Muscle layer of colon (tissue), 2 donors: ENCODE data around the gene TNRC6C.

Experiments
- H3K27ac ChIP-seq: one replicate; pipeline ENCODE4 v1.7.0; 2013; ENCODE audit warnings: low read depth, mild to moderate bottlenecking, low read length, moderate library complexity
- H3K27me3 ChIP-seq, 2 donors: one replicate each; pipeline ENCODE4 v1.7.0; 2013; ENCODE audit warnings: low read length in 2 of 2, mild to moderate bottlenecking in 2 of 2; ENCODE audit not compliant: insufficient read depth in 2 of 2, control insufficient read depth in 1 of 2
- H3K36me3 ChIP-seq: one replicate; pipeline ENCODE4 v1.7.0; 2013; ENCODE audit warnings: mild to moderate bottlenecking, low read length; ENCODE audit not compliant: insufficient read depth
- H3K4me1 ChIP-seq: one replicate; pipeline ENCODE4 v1.7.0; 2013; ENCODE audit warnings: mild to moderate bottlenecking, low read length; ENCODE audit not compliant: insufficient read depth
- H3K4me3 ChIP-seq, 2 donors: one replicate each; pipeline ENCODE4 v1.7.0; 2013; ENCODE audit warnings: low read length in 2 of 2, low read depth in 1 of 2, mild to moderate bottlenecking in 1 of 2, moderate library complexity in 1 of 2
- H3K9ac ChIP-seq: one replicate; pipeline ENCODE4 v1.7.0; 2013; ENCODE audit warnings: low read length
- H3K9me3 ChIP-seq: one replicate; pipeline ENCODE4 v1.7.0; 2013; ENCODE audit warnings: mild to moderate bottlenecking, low read length
- donor health status: abdominal sarcoma.
- donor health status: Adenocarcinoma of cecum.

TNRC6C gene

DNA sequence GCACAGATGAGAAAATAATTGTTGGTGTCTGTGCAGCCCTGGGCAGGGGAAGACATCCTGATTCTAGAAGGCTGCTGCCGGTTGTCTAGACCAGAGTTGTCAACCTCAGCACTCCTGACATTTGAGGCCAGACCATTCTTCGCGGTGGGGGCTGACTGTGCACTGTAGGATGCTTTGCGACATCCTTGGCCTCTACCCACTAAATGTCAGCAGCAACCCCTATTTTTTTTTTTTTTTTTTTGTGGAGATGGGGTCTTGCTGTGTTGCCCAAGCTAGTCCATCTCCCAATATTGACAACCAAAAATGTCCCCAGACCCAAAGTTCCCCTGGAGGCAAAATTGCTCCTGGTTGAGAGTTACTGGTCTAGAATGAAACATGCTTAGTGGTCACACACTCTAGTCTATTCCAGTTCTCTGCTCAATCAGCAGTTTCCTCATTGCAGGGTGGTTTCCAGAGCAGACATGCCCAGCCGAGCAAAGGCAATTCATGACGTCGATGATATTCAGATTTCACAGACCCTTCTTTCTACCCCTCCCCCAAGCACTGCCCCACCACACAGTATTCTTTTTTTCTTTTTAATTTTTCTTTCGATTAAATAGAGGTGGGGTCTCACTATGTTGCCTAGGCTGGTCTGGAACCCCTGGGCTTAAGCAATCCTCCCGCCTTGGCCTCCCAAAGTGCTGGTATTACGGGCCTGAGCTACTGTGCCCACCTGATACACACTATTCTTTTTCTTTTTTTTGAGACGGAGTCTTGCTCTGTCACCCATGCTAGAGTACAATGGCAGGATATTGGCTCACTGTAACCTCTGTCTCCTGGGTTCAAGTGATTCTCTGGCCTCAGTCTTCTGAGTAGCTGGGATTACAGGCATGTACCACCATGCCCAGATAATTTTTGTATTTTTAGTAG, 196.7 kb downstream of the TNRC6C start:
- Histone ChIP-seq H3K27me3 (no peaks in the 10 kb centered on the region), H3K36me3 (no peaks in the 10 kb centered on the region), H3K4me3 (no peak overlapping the region), H3K9me3 (no peaks in the 10 kb centered on the region), H3K4me1 (no peaks in the 10 kb centered on the region), H3K9ac (no peak overlapping the region), H3K27ac (no peak overlapping the region)
